Activated CD8-positive, alpha-beta memory T cell treated with anti-CD3 and anti-CD28 coated beads for 48 hours (primary cell): ENCODE data around the gene DLG2.

Experiments used
- DNase-seq, 3 experiments: peaks; one replicate each; pipeline ENCODE4 v3.0.0-alpha.2; 2020; ENCODE audit warnings: low read depth in 2 of 3, low spot score in 2 of 3

DLG2 gene

GRCh38 chr11:84594602-84595001, 1032.5 kb downstream of the DLG2 start:
- no peak for DNase-seq

- DNase-seq, result no peak
Observed at GRCh38 chr11:84590106-84590505, 1037.0 kb downstream of the DLG2 start.

- DNase-seq, result no peak
Observed at GRCh38 chr11:84588131-84588829, 1038.9 kb downstream of the DLG2 start.

GRCh38 chr11:84583106-84583505, 1044.0 kb downstream of the DLG2 start:
- DNase-seq, result no peak

- DNase-seq, result no peak
Observed at GRCh38 chr11:84581083-84581482, 1046.1 kb downstream of the DLG2 start.

- DNase-seq, result no peak
Observed at GRCh38 chr11:84580428-84580827, 1046.7 kb downstream of the DLG2 start.

GRCh38 chr11:84573868-84574267, 1053.3 kb downstream of the DLG2 start:
- no peak for DNase-seq

GRCh38 chr11:84566671-84567070, 1060.5 kb downstream of the DLG2 start:
- DNase-seq, result no peak

GRCh38 chr11:84564867-84565184, 1062.3 kb downstream of the DLG2 start:
- no peak for DNase-seq

GRCh38 chr11:84564180-84564866, 1062.8 kb downstream of the DLG2 start:
- no peak for DNase-seq

- no peak for DNase-seq
Observed at GRCh38 chr11:84563356-84563755, 1063.8 kb downstream of the DLG2 start.

GRCh38 chr11:84560206-84560605, 1066.9 kb downstream of the DLG2 start:
- DNase-seq, result no peak

- DNase-seq, result no peak
Observed at GRCh38 chr11:84558085-84558905, 1068.8 kb downstream of the DLG2 start.

- DNase-seq, result no peak
Observed at GRCh38 chr11:84552791-84553190, 1074.4 kb downstream of the DLG2 start.

- no peak for DNase-seq
Observed at GRCh38 chr11:84549217-84549616, 1077.9 kb downstream of the DLG2 start.

- no peak for DNase-seq
Observed at GRCh38 chr11:84544566-84544965, 1082.6 kb downstream of the DLG2 start.

- no peak for DNase-seq
Observed at GRCh38 chr11:84543367-84544159, 1083.6 kb downstream of the DLG2 start.

GRCh38 chr11:84541731-84542340, 1085.3 kb downstream of the DLG2 start:
- no peak for DNase-seq

GRCh38 chr11:84536456-84536855, 1090.7 kb downstream of the DLG2 start:
- DNase-seq, result no peak

GRCh38 chr11:84532364-84532763, 1094.8 kb downstream of the DLG2 start:
- no peak for DNase-seq

GRCh38 chr11:84526250-84526649, 1100.9 kb downstream of the DLG2 start:
- DNase-seq, result no peak
